K562 (cell line): ENCODE results near the gene VWA3B. TPM values are rescaled to one million over a fixed set of nuclear protein-coding genes. Genes with fewer than 3 reads are reported as not detected.

Source experiments
- ATAC-seq: fragments of 200-7000 bp; cut with Tn5 transposase; 3 replicates; pipeline ENCODE4 v1.9.1; 2020; ENCODE audit warnings: moderate library complexity
- BruUV-seq: library from RNA; stranded (reverse); fragments of 400-500 nt; replicated peaks from 2 replicates; lab custom pipeline; 2021; lab: Mats Ljungman, UMichigan
- CTCF ChIA-PET: fragments of 300-600 bp; formaldehyde crosslinking; extraction: SDS; loops from one replicate; lab custom pipeline; 2021; ENCODE audit warnings: low intra/inter-chr PET ratio; lab: Yijun Ruan, JAX
- POLR2A ChIA-PET: fragments of 300-600, 350-650 bp; sonication (Branson Sonifier 250); formaldehyde crosslinking; extraction: SDS; loops from one replicate; lab custom pipeline; 2021; ENCODE audit warnings: antibody characterized with exemption, inconsistent platforms; lab: Yijun Ruan, JAX
- DNase-seq, 4 experiments: peaks; one replicate each; pipeline versions ENCODE4 v3.0.0 to v3.0.0-alpha.2; 2011 to 2018; ENCODE audit warnings: low spot score in 3 of 4, mixed read lengths in 3 of 4; ENCODE audit errors: extremely low read depth in 1 of 4
- FAIRE-seq: peaks from 2 replicates; lab custom pipeline; 2011; peaks lifted over from hg19 to GRCh38; lab: Jason Lieb, UNC
- H2AFZ ChIP-seq: 2 replicates; pipeline ENCODE4 v1.6.0; 2011; ENCODE audit warnings: low read depth, low read length, control low read depth, inconsistent platforms
- H3K27ac ChIP-seq: fragments of 200-600 bp; 3 replicates; pipeline ENCODE4 v1.8.0; 2011; ENCODE audit warnings: low read depth, mild to moderate bottlenecking, control low read depth, inconsistent platforms, low read length, moderate library complexity, mixed read lengths; ENCODE audit errors: extremely low read depth
- H3K27me3 ChIP-seq, 2 experiments: fragments of 300-600 bp in 1 of 2; 2 replicates in 1 of 2; 3 replicates in 1 of 2; pipeline versions ENCODE4 v1.6.0 to v1.8.0; 2011; ENCODE audit warnings: inconsistent platforms in 2 of 2, low read length in 2 of 2, mild to moderate bottlenecking in 1 of 2, mixed read lengths in 1 of 2, moderate library complexity in 1 of 2; ENCODE audit not compliant: control insufficient read depth in 2 of 2, insufficient read depth in 2 of 2
- H3K36me3 ChIP-seq: fragments of 300-600 bp; 3 replicates; pipeline ENCODE4 v1.8.0; 2011; ENCODE audit warnings: mild to moderate bottlenecking, low read length, inconsistent platforms; ENCODE audit not compliant: control insufficient read depth, insufficient read depth
- H3K4me1 ChIP-seq, 2 experiments: fragments of 200-600 bp in 1 of 2; replicated peaks in 1 of 2; 2 replicates in 1 of 2; 3 replicates in 1 of 2; pipeline versions ENCODE4 v1.5.1 to v1.8.0; 2011; ENCODE audit warnings: inconsistent platforms in 2 of 2, low read length in 2 of 2, mild to moderate bottlenecking in 1 of 2, mixed read lengths in 1 of 2, moderate library complexity in 1 of 2; ENCODE audit not compliant: control insufficient read depth in 2 of 2, insufficient read depth in 2 of 2
- H3K4me2 ChIP-seq: 2 replicates; pipeline ENCODE4 v1.6.1; 2011; ENCODE audit warnings: low read length, control low read depth, inconsistent platforms, mixed read lengths; ENCODE audit not compliant: insufficient read depth
- H3K4me3 ChIP-seq: fragments of 200-600 bp; sonication (generic), shearing (Covaris generic); 2 replicates; pipeline ENCODE4 v1.5.1; 2016; ENCODE audit warnings: control low read depth, inconsistent platforms
- H3K79me2 ChIP-seq: fragments of 200-600 bp; 3 replicates; pipeline ENCODE4 v1.8.0; 2011; ENCODE audit warnings: low read length, inconsistent platforms; ENCODE audit not compliant: control insufficient read depth, insufficient read depth
- H3K9ac ChIP-seq, 2 experiments: 2 replicates each; pipeline versions ENCODE4 v1.6.0 to v1.6.1; 2011; ENCODE audit warnings: low read depth in 2 of 2, low read length in 2 of 2, control low read depth in 1 of 2, inconsistent platforms in 1 of 2, mild to moderate bottlenecking in 1 of 2, mixed read lengths in 1 of 2; ENCODE audit not compliant: insufficient read depth in 1 of 2
- H3K9me1 ChIP-seq: one replicate; pipeline ENCODE4 v1.6.0; 2011; ENCODE audit warnings: inconsistent platforms, mild to moderate bottlenecking, low read length, moderate library complexity; ENCODE audit not compliant: control insufficient read depth, insufficient read depth
- H3K9me3 ChIP-seq: replicated peaks from 2 replicates; pipeline ENCODE4 v1.5.1; 2011; ENCODE audit warnings: low read depth, low read length, inconsistent platforms; ENCODE audit not compliant: control insufficient read depth, insufficient read depth
- H4K20me1 ChIP-seq: replicated peaks from 2 replicates; pipeline ENCODE4 v1.6.1; 2011; ENCODE audit warnings: low read length, inconsistent platforms, mixed read lengths; ENCODE audit not compliant: control insufficient read depth, insufficient read depth
- ATF7 ChIP-seq: fragments of 450-650 bp; IDR thresholded peaks from 2 replicates; pipeline ENCODE4 v1.7.1; 2014; ENCODE audit warnings: mild to moderate bottlenecking, moderate library complexity
- L3MBTL2 ChIP-seq: fragments of 450-650 bp; IDR thresholded peaks from 2 replicates; pipeline ENCODE4 v1.6.1; 2016; ENCODE audit warnings: mild to moderate bottlenecking, moderate library complexity
- WGBS: fragments of 100-300 bp; shearing (Covaris generic); methylation state at CpG from one replicate; pipeline ENCODE4 v1.1.6; 2016; ENCODE audit warnings: low coverage, mixed read lengths; ENCODE audit not compliant: insufficient coverage; ENCODE audit errors: missing lambda C conversion rate; 5-methylcytosine and 5-hydroxymethylcytosine counted together
- in situ Hi-C: fragments of 300-500 bp; cut with MboI; formaldehyde crosslinking; loops from 4 replicates; pipeline ENCODE4 v1.15.0; 2018; ENCODE audit warnings: inconsistent platforms, mixed read lengths
- intact Hi-C: fragments of 100-400 bp; cut with micrococcal nuclease; formaldehyde crosslinking; loops from 2 replicates; pipeline ENCODE4 v1.14.2; 2022
- polyA plus RNA-seq, 8 experiments: library from polyadenylated mRNA; depleted of rRNA in 4 of 8; stranded (reverse) in 5 of 8; unstranded in 3 of 8; fragments of >200 nt; fragmentation: Nextera tagmentation in 2 of 8; fragmentation: Illumina TruSeq in 1 of 8; extraction: Ambion mirVana in 2 of 8; extraction: Trizol in 1 of 8; gene quantifications; 2 replicates each; pipeline versions ENCODE4 v1.2.1 to v1.2.3, GENCODE V29; 2011 to 2014; ENCODE audit warnings: inconsistent platforms in 1 of 8, missing spikeins in 1 of 8
- total RNA-seq, 7 experiments: library from RNA; depleted of rRNA in 6 of 7; stranded (reverse); fragments of >200 nt in 6 of 7; fragmentation: Illumina TruSeq in 2 of 7; extraction: Trizol in 2 of 7; gene quantifications; 2 replicates each; pipeline versions ENCODE4 v1.2.1 to v1.2.3, GENCODE V29; 2011 to 2021; ENCODE audit warnings: low replicate concordance in 1 of 7
- TF ChIP-seq, protein P1 (sequence below): fragments of 450-650 bp; IDR thresholded peaks from 2 replicates; pipeline ENCODE4 v1.6.1; 2018; ENCODE audit not compliant: partially characterized antibody

The VWA3B gene
- total and polyA plus RNA-seq, 9 of the 15 experiments (the other 6 are each of a cell fraction or from before 2014, with no cell fraction given): not detected

- H2AFZ ChIP-seq: no peak overlapping the region
- no peak overlapping the region for H3K4me2 ChIP-seq
- BruUV-seq: no TSS peak
- H3K79me2 ChIP-seq: no peaks in the 10 kb centered on the region
- no peaks in the 10 kb centered on the region for H3K4me1 ChIP-seq
- in situ Hi-C loops (no loop called here), intact Hi-C loops (loop anchor here (5.0 kb wide), 1 partner anchor 89 kb away; no protein-coding TSS in a partner anchor)
- POLR2A ChIA-PET: interaction anchor here (1.2 kb wide), 1 partner anchor 12 kb away, joined by 4 read pairs; no protein-coding TSS in a partner anchor
- WGBS: 0% methylated on average over 6 of the region's 6 CpGs
- H3K4me3 ChIP-seq: no peak overlapping the region
- H3K36me3 ChIP-seq: no peaks in the 10 kb centered on the region
- no peak for ATAC-seq
- CTCF ChIA-PET: no interaction called here
- H4K20me1 ChIP-seq: no peaks in the 10 kb centered on the region
- H3K9ac ChIP-seq: no peak overlapping the region
- no peak for FAIRE-seq
- TF ChIP-seq ATF7: peak; percentile 23; the same call in 1 of the 2 replicates
- no peak for TF ChIP-seq L3MBTL2
- TF ChIP-seq, protein P1, sequence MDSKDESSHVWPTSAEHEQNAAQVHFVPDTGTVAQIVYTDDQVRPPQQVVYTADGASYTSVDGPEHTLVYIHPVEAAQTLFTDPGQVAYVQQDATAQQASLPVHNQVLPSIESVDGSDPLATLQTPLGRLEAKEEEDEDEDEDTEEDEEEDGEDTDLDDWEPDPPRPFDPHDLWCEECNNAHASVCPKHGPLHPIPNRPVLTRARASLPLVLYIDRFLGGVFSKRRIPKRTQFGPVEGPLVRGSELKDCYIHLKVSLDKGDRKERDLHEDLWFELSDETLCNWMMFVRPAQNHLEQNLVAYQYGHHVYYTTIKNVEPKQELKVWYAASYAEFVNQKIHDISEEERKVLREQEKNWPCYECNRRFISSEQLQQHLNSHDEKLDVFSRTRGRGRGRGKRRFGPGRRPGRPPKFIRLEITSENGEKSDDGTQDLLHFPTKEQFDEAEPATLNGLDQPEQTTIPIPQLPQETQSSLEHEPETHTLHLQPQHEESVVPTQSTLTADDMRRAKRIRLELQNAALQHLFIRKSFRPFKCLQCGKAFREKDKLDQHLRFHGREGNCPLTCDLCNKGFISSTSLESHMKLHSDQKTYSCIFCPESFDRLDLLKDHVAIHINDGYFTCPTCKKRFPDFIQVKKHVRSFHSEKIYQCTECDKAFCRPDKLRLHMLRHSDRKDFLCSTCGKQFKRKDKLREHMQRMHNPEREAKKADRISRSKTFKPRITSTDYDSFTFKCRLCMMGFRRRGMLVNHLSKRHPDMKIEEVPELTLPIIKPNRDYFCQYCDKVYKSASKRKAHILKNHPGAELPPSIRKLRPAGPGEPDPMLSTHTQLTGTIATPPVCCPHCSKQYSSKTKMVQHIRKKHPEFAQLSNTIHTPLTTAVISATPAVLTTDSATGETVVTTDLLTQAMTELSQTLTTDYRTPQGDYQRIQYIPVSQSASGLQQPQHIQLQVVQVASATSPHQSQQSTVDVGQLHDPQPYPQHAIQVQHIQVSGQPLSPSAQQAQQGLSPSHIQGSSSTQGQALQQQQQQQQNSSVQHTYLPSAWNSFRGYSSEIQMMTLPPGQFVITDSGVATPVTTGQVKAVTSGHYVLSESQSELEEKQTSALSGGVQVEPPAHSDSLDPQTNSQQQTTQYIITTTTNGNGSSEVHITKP: peak; percentile 94
- no peak for DNase-seq
- no peak overlapping the region for H3K27ac ChIP-seq
- H3K27me3 ChIP-seq: peaks cover 16 to 29% of the 10 kb centered on the region in 2 experiments
- no peaks in the 10 kb centered on the region for H3K9me3 ChIP-seq
- H3K9me1 ChIP-seq: no peaks in the 10 kb centered on the region
Observed at GRCh38 chr2:98298683-98299164, 211.8 kb downstream of the VWA3B start.
